ES-I3 (cell line): ENCODE results near the gene SDS.

Experiments
- H3K36me3 ChIP-seq: 2 replicates; pipeline ENCODE4 v1.6.1; 2013; ENCODE audit warnings: mild to moderate bottlenecking, low read length, control low read depth, moderate library complexity; ENCODE audit not compliant: insufficient read depth
- H3K4me1 ChIP-seq: 2 replicates; pipeline ENCODE4 v1.6.1; 2013; ENCODE audit warnings: mild to moderate bottlenecking, control low read depth, low read length; ENCODE audit not compliant: insufficient read depth
- H3K9ac ChIP-seq: 2 replicates; pipeline ENCODE4 v1.6.1; 2013; ENCODE audit warnings: low read depth, mild to moderate bottlenecking, low read length, moderate library complexity
- H3K9me3 ChIP-seq: 2 replicates; pipeline ENCODE4 v1.6.1; 2013; ENCODE audit warnings: mild to moderate bottlenecking, low read length, moderate library complexity; ENCODE audit not compliant: control insufficient read depth, insufficient read depth

SDS gene

DNA sequence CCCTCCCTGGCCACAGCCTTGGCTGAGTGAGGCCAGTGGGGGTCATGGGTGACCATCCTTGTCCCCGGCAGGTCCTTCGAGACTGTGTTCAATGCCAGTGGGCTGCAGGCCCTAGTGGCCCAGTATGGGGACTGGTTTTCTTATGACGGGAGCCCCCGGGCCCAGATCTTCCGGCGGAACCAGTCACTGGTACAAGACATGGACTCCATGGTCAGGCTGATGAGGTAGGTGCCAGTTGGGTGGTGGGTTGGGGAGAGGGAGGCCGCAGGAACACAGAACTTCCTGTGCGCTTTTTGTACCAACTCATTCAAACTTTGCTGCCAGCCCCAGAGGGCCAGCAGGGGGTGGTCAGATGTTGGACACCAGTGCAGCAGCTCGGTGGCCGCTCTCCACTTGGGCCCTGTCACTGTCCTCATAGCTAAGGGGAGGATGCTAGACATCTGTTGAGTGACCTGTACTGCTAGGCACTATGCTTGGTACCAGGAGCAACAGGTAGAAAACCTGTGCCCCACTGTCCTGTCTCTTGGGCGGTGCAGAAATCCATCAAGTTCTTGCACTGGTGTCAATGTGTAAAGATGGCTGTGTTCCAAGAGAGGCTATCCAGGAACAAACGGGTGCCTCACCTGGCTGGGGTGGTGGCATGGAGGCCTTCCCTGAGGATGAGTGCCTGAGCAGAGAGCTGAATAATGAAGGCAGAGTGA lies 16.7 kb downstream of the SDS start:
- Histone ChIP-seq H3K9ac (no peak overlapping the region), H3K4me1 (no peaks in the 10 kb centered on the region), H3K9me3 (no peaks in the 10 kb centered on the region), H3K36me3 (no peaks in the 10 kb centered on the region)

DNA sequence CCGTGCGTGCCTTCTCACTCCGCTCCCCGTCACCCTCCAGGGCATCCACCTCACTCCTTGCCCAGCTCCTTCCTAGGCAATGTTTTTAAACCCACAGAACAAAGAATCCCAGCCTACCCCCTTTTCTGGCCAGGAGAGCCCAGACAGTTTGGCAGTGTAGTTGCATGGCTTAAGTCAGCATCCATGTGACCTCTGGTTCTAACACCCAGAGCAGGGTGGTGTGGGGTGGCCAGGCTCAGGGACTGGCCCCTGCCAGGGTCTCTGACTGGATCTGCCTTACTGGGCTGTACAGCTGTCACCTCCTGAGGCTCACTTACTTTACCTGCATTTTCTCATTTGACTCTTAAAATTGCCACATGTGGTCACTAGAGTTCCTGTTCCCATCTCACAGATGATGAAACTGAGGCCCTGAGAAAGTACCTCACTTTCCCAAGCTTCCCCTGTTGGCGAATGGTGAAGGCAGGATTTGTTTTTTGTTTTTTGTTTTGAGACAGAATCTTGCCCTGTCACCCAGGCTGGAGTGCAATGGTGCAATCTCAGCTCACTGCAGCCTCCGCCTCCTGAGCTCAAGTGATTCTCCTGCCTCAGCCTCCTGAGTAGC lies 18.3 kb downstream of the SDS start:
- H3K36me3 ChIP-seq: no peaks in the 10 kb centered on the region
- no peaks in the 10 kb centered on the region for H3K4me1 ChIP-seq
- no peak overlapping the region for H3K9ac ChIP-seq
- no peaks in the 10 kb centered on the region for H3K9me3 ChIP-seq

DNA sequence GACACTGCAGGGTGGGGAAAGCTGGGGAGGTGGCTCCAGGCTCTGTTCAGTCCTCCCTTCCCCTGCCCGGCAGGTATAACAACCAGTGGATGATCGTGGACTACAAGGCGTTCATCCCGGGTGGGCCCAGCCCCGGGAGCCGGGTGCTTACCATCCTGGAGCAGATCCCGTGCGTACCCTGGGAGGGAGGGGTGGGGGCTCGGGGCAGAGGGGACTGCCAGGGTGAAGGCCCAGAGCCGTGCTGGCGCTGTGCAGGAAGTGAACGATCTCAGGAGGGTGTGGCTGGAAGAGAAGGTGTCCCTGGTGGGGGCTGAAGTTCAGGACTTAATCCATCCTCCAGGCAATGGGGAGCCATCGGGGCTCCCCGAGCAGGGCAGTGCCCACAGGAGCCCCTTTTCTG lies 18.9 kb downstream of the SDS start:
- no peaks in the 10 kb centered on the region for H3K36me3 ChIP-seq
- no peaks in the 10 kb centered on the region for H3K9me3 ChIP-seq
- no peaks in the 10 kb centered on the region for H3K4me1 ChIP-seq
- H3K9ac ChIP-seq: no peak overlapping the region

DNA sequence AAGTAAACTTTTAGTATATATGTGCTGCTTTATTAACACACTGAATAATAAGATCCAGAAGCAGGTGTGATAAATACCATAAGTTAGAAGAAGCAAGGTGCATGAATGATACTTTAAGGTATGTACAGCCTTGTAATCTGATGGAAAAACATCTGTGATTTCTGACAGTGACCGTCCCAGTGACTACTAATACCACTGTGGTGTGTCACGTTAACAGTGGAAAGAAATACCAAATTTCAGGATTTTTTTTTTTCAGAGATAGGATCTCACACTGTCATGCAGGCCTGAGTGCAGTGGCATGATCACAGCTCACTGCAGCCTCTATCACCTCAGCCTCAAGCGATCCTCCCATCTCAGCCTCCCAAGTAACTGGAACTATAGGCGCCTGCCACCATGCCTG lies 21.5 kb downstream of the SDS start:
- H3K9ac ChIP-seq: no peak overlapping the region
- H3K36me3 ChIP-seq: no peaks in the 10 kb centered on the region
- no peaks in the 10 kb centered on the region for H3K9me3 ChIP-seq
- H3K4me1 ChIP-seq: no peaks in the 10 kb centered on the region

DNA sequence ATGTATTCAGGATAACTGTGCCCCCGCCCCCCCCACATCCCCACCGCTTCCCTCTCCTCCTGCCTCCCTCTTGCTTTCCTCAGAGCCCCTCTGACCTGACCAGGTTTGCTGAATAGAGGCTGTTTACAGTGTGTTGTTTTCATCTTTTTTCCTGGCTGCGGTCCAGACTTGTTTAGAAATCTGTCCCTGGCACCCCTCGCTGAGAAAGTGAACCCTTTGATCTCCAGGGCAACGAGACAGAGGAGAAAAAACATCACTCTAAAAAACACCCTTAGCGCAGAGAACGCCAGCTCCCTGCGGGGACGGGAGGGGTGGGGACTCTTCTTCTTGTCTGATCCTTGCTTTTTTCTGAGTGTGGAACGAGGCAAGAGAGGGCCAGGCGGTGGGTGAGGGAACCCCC lies 22.5 kb downstream of the SDS start:
- Histone ChIP-seq H3K9ac (no peak overlapping the region), H3K36me3 (no peaks in the 10 kb centered on the region), H3K9me3 (no peaks in the 10 kb centered on the region), H3K4me1 (no peaks in the 10 kb centered on the region)

DNA sequence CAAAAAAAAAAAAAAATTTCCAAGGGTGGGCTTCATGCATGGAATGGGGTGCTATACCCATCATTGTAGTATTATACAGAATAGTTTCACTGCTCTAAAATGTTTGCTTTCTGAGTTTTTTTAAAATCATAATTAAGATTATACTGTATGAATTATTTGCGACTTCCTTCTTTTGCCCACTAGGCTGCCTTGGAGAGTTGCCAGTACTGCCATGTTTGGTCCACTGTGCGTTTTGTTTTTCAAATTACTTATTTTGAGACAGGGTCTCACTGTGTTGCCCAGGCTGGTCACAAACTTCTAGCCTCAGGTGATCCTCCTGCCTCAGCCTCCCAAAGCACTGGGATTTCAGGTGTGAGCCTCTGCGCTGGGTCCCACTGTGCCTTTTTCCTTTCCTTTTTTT lies 25.4 kb downstream of the SDS start:
- H3K36me3 ChIP-seq: no peaks in the 10 kb centered on the region

DNA sequence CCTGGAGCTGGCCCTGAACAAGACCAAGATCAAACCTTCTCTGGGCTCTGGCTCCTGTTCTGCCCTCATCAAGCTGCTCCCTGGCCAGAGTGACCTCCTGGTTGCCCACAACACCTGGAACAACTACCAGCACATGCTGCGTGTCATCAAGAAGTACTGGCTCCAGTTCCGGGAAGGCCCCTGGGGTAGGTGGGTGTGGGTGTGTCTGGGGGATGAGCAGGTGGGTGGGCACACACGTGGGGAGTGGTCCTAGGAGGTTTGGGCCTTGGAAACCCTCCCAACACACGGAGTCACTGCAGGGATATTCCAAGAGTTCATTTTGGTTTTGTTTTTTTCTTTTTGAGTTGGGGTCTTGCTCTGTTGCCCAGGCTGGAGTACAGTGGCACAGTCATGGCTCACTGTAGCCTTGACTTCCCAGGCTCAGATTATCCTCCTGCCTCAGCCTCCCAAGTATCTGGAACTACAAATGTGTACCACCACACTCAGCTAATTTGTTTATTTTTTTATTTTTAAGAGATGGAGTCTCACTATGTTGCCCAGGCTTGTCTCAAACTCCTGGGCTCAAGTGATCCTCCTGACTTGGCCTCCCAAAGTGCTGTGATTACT lies 28.8 kb downstream of the SDS start:
- H3K9ac ChIP-seq: no peak overlapping the region
- no peaks in the 10 kb centered on the region for H3K9me3 ChIP-seq
- H3K4me1 ChIP-seq: no peaks in the 10 kb centered on the region
- H3K36me3 ChIP-seq: no peaks in the 10 kb centered on the region

More for the DNA sequence above, 25.4 kb downstream of the SDS start:
- Histone ChIP-seq H3K4me1 (no peaks in the 10 kb centered on the region), H3K9me3 (no peaks in the 10 kb centered on the region), H3K9ac (no peak overlapping the region)

DNA sequence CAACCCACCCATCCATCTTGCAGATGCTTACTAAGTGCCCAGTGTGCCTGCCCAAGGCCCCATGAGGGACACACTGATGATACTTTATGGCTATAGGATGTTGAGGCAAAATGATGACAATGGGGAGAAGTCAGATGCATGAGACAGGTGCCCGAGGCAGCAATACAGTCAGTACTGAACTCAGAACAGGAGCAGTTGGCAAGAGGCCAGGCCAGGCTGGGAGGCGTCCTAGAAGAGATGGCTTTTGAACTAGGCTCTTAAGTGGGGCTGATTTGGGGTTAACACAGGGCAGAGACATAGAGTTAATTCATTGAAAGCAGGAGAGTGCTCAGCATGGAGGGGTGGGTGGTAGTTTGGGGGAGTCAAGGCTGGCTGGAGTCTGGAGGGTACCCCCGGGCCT lies 29.7 kb downstream of the SDS start:
- Histone ChIP-seq H3K9me3 (no peaks in the 10 kb centered on the region), H3K9ac (no peak overlapping the region), H3K4me1 (no peaks in the 10 kb centered on the region), H3K36me3 (no peaks in the 10 kb centered on the region)

DNA sequence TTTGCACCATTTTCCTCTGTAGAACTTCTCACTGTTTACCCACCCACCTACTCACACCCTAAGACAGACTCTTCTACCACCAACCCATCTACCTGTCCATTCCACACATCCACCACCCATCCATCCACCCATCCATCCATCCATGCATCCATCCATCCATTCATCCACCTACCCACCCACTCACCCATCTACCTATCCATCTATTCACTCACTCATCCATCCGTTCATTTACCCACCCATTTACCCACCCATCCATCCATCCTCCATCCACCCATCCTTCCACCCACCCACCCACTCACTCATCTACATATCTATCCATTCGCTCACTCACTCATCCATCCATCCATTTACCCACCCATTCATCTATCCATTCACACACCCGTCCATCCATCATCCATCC lies 30.2 kb downstream of the SDS start:
- H3K4me1 ChIP-seq: no peaks in the 10 kb centered on the region
- H3K36me3 ChIP-seq: no peaks in the 10 kb centered on the region
- no peaks in the 10 kb centered on the region for H3K9me3 ChIP-seq
- H3K9ac ChIP-seq: no peak overlapping the region

DNA sequence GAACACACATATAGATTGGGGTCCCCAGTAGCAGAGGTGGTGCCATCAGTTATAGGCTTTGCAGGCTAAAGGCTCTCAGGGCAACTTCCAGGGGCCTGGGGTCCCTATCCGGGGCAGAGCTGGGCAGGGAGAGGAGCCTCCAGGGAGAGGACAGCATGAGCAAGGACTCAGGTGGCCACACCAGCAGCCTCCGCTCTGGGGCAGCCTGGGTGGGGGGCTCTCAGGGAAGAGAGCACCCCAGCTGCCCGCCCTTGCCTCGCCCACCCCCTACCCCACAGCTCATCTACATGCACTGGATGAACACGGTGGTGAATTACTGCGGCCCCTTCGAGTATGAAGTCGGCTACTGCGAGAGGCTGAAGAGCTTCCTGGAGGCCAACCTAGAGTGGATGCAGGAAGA lies 31.3 kb downstream of the SDS start:
- no peaks in the 10 kb centered on the region for H3K9me3 ChIP-seq
- no peaks in the 10 kb centered on the region for H3K36me3 ChIP-seq
- H3K4me1 ChIP-seq: no peaks in the 10 kb centered on the region
- H3K9ac ChIP-seq: no peak overlapping the region

DNA sequence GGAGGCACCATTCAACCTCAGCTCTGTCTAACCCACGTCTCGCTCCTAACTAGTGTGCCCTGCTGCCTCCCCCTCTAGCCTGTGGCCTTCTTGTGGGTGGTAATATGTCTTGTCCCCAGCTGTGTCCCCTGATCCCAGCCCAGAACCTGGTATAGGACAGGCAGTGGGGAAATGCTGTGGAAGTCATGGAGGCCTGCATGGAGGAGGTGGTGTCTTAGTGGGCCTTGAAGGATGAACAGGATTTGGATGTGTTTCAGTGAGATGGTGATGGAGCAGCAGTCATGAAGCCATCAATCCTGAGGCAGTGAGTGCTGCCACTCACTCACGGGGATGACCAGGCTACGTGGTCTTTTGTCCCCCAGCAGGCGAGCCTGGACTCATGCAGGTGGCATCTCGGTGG lies 31.9 kb downstream of the SDS start:
- H3K4me1 ChIP-seq: no peaks in the 10 kb centered on the region
- no peaks in the 10 kb centered on the region for H3K36me3 ChIP-seq
- H3K9ac ChIP-seq: no peak overlapping the region
- H3K9me3 ChIP-seq: no peaks in the 10 kb centered on the region

DNA sequence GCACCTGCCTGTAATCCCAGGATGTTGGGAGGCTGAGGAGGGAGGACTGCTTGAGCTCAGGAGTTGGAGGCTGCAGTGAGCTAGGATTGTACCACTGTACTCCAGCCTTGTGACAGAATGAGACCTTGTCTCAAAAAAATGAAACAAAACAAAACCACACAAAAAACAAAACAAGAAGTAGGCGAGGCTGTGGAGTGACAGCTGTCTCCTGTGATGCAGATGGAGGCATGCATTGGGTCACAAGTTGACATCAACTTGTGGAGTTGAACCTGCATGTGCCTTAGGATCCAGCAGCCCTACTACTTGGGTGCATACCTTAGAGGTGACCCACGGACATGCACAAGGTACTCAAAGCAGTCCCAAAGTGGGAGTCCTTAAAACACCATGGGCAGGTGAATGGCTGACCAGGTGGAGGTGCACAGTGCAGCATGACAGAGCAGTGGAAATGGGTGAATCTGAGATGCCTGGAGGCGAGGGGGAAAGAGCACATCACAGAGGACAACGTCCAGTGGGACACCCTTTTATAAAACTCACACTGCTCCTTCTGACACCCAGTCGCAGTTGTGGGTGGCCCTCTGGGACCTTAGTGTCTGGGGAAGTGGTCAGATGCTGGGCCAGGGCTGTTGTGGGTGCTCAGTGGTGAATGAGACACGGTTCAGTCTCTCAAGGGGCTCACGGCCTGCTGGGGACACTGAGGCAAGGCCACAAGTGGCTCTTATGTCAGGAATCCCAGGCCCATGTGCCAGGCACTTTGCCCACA lies 32.6 kb downstream of the SDS start:
- no peak overlapping the region for H3K9ac ChIP-seq
- H3K9me3 ChIP-seq: no peaks in the 10 kb centered on the region
- no peaks in the 10 kb centered on the region for H3K36me3 ChIP-seq
- H3K4me1 ChIP-seq: no peaks in the 10 kb centered on the region

DNA sequence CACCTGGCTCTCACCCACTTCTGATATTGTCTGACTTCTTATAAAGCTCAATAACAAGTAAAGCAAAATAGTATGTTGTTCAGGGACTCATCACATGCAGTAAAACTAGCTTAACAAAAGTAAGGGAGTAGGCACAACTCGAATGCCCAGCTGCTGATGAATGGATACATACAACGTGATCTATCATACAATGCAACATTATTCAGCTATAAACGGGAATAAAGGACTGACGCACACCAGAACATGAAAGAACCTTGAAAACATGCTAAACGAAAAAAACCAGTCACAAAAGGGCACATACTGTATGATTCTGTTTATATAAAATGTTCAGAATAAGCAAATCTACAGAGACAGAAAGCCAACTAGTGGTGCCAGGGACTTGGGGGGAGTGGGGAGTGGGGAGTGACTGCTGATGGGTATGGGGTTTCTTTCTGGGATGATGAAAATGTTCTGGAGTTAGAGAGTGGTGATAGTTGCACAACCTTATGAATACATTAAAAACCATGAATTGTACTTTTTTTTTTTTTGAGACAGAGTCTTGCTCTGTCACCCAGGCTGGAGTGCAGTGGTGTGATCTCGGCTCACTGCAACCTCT lies 34.2 kb downstream of the SDS start:
- Histone ChIP-seq H3K9ac (no peak overlapping the region), H3K9me3 (no peaks in the 10 kb centered on the region), H3K36me3 (no peaks in the 10 kb centered on the region), H3K4me1 (no peaks in the 10 kb centered on the region)

DNA sequence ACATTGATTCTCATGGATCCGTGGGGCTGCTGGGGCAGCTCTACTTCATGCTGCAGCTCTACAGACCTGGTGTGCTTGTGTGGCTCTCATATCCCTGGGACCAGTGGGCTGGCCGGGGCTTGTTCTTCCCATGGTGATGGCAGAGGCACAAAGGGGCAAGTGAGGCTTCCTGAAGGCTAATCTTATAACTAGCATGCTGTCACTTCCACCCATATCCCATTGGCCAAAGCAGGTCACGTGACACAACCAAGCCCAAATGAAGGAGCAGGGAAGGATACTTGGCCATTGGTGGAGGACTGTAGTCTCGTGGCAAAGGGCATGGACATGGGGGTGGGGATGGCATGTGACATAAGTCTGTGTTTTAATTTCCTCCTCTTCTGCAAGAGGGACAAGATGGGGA lies 35.4 kb downstream of the SDS start:
- no peak overlapping the region for H3K9ac ChIP-seq
- H3K4me1 ChIP-seq: no peaks in the 10 kb centered on the region
- no peaks in the 10 kb centered on the region for H3K9me3 ChIP-seq
- no peaks in the 10 kb centered on the region for H3K36me3 ChIP-seq
